Measurements from ENCODE around the gene E4F1.

- TF ChIP-seq POLR2A (IDR thresholded peaks at IDR 0.05; ENCODE audit: low read depth, low read length) (no peak), TAF1 (IDR thresholded peaks at IDR 0.05; ENCODE audit: borderline replicate concordance, low read depth, low read length) (no peak)
Measured at GRCh38 chr16:2177101-2177500, 46.3 kb upstream of the E4F1 start.

Data from GM12892 (cell line).